KOPT-K1 (cell line): ENCODE measurements around the gene KIRREL3.

Experiments
- H3K27ac ChIP-seq: fragments of 200-600 bp; sonication (generic); 2 replicates; pipeline ENCODE4 v1.5.1; 2016; ENCODE audit warnings: antibody characterized with exemption, mild to moderate bottlenecking, low read depth, low read length; ENCODE audit not compliant: poor library complexity, severe bottlenecking
- H3K36me3 ChIP-seq: fragments of 200-600 bp; sonication (generic); 2 replicates; pipeline ENCODE4 v1.5.1; 2017; ENCODE audit warnings: antibody characterized with exemption, mild to moderate bottlenecking, low read length, moderate library complexity; ENCODE audit not compliant: insufficient read depth
- H3K9me3 ChIP-seq: fragments of 200-600 bp; sonication (generic); 2 replicates; pipeline ENCODE4 v1.5.1; 2017; ENCODE audit warnings: antibody characterized with exemption, low read length, mild to moderate bottlenecking; ENCODE audit not compliant: insufficient read depth, poor library complexity, severe bottlenecking

The KIRREL3 gene

GRCh38 chr11:126443120-126443519 lies 557.5 kb downstream of the KIRREL3 start:
- no peaks in the 10 kb centered on the region for H3K9me3 ChIP-seq

GRCh38 chr11:126440792-126441514 lies 559.6 kb downstream of the KIRREL3 start:
- H3K27ac ChIP-seq, result no peak overlapping the region
- H3K9me3 ChIP-seq, result no peaks in the 10 kb centered on the region
- no peaks in the 10 kb centered on the region for H3K36me3 ChIP-seq

More at GRCh38 chr11:126443120-126443519, 557.5 kb downstream of the KIRREL3 start:
- Histone ChIP-seq H3K27ac (no peak overlapping the region), H3K36me3 (no peaks in the 10 kb centered on the region)

GRCh38 chr11:126440276-126440675 lies 560.3 kb downstream of the KIRREL3 start:
- Histone ChIP-seq H3K36me3 (no peaks in the 10 kb centered on the region), H3K27ac (no peak overlapping the region), H3K9me3 (no peaks in the 10 kb centered on the region)

- no peaks in the 10 kb centered on the region for H3K9me3 ChIP-seq
- H3K36me3 ChIP-seq, result no peaks in the 10 kb centered on the region
- H3K27ac ChIP-seq, result no peak overlapping the region
Measured at GRCh38 chr11:126438691-126439090, 561.9 kb downstream of the KIRREL3 start.

- Histone ChIP-seq H3K9me3 (no peaks in the 10 kb centered on the region), H3K36me3 (no peaks in the 10 kb centered on the region), H3K27ac (no peak overlapping the region)
Measured at GRCh38 chr11:126438272-126438671, 562.3 kb downstream of the KIRREL3 start.

- Histone ChIP-seq H3K9me3 (no peaks in the 10 kb centered on the region), H3K36me3 (no peaks in the 10 kb centered on the region), H3K27ac (no peak overlapping the region)
Measured at GRCh38 chr11:126437731-126438130, 562.8 kb downstream of the KIRREL3 start.

- no peaks in the 10 kb centered on the region for H3K9me3 ChIP-seq
- H3K27ac ChIP-seq, result no peak overlapping the region
- no peaks in the 10 kb centered on the region for H3K36me3 ChIP-seq
Measured at GRCh38 chr11:126436209-126436755, 564.3 kb downstream of the KIRREL3 start.

- no peaks in the 10 kb centered on the region for H3K9me3 ChIP-seq
- no peak overlapping the region for H3K27ac ChIP-seq
- H3K36me3 ChIP-seq, result no peaks in the 10 kb centered on the region
Measured at GRCh38 chr11:126434950-126435335, 565.6 kb downstream of the KIRREL3 start.

GRCh38 chr11:126433989-126434949 lies 566.3 kb downstream of the KIRREL3 start:
- Histone ChIP-seq H3K27ac (no peak overlapping the region), H3K9me3 (no peaks in the 10 kb centered on the region), H3K36me3 (no peaks in the 10 kb centered on the region)

- Histone ChIP-seq H3K27ac (no peak overlapping the region), H3K36me3 (no peaks in the 10 kb centered on the region)
Measured at GRCh38 chr11:126433244-126433846, 567.2 kb downstream of the KIRREL3 start.

GRCh38 chr11:126432525-126432924 lies 568.0 kb downstream of the KIRREL3 start:
- Histone ChIP-seq H3K36me3 (no peaks in the 10 kb centered on the region), H3K27ac (no peak overlapping the region), H3K9me3 (no peaks in the 10 kb centered on the region)

More at GRCh38 chr11:126433244-126433846, 567.2 kb downstream of the KIRREL3 start:
- H3K9me3 ChIP-seq, result no peaks in the 10 kb centered on the region

- Histone ChIP-seq H3K9me3 (no peaks in the 10 kb centered on the region), H3K36me3 (no peaks in the 10 kb centered on the region), H3K27ac (no peak overlapping the region)
Measured at GRCh38 chr11:126432065-126432461, 568.5 kb downstream of the KIRREL3 start.

GRCh38 chr11:126431401-126432064 lies 569.0 kb downstream of the KIRREL3 start:
- H3K27ac ChIP-seq, result no peak overlapping the region
- no peaks in the 10 kb centered on the region for H3K36me3 ChIP-seq
- H3K9me3 ChIP-seq, result no peaks in the 10 kb centered on the region

- Histone ChIP-seq H3K9me3 (no peaks in the 10 kb centered on the region), H3K36me3 (no peaks in the 10 kb centered on the region), H3K27ac (no peak overlapping the region)
Measured at GRCh38 chr11:126430581-126431335, 569.8 kb downstream of the KIRREL3 start.
